H1 (cell line): Measurements from ENCODE around the gene PPIB.

Experiments used
- NRF1 ChIP-seq: IDR thresholded peaks from 2 replicates; pipeline ENCODE4 v1.6.1; 2011; ENCODE audit warnings: mild to moderate bottlenecking, low read depth, low read length, improper control_type of control experiment
- RAD21 ChIP-seq, 2 experiments: IDR thresholded peaks in 1 of 2; conservative IDR thresholded peaks in 1 of 2; 2 replicates each; pipeline ENCODE4 v1.6.1; 2011; ENCODE audit warnings: low read depth in 2 of 2, low read length in 2 of 2, improper control_type of control experiment in 1 of 2, inconsistent platforms in 1 of 2, mild to moderate bottlenecking in 1 of 2, moderate library complexity in 1 of 2
- RFX5 ChIP-seq: IDR thresholded peaks from 2 replicates; pipeline ENCODE4 v1.6.1; 2011; ENCODE audit warnings: low read depth, low read length, improper control_type of control experiment, borderline replicate concordance
- TF ChIP-seq, protein P1 (sequence below): IDR thresholded peaks from 2 replicates; pipeline ENCODE4 v1.6.1; 2011; ENCODE audit warnings: low read length, improper control_type of control experiment
- TF ChIP-seq, protein P2 (sequence below): IDR thresholded peaks from 2 replicates; pipeline ENCODE4 v1.6.1; 2012; ENCODE audit warnings: inconsistent platforms

GRCh38 chr15:64125978-64126377 is 36.8 kb downstream of the PPIB start:
- TF ChIP-seq, protein P1, sequence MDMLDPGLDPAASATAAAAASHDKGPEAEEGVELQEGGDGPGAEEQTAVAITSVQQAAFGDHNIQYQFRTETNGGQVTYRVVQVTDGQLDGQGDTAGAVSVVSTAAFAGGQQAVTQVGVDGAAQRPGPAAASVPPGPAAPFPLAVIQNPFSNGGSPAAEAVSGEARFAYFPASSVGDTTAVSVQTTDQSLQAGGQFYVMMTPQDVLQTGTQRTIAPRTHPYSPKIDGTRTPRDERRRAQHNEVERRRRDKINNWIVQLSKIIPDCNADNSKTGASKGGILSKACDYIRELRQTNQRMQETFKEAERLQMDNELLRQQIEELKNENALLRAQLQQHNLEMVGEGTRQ = no peak
- TF ChIP-seq RFX5 (no peak), NRF1 (no peak), RAD21 (IDR thresholded peaks at IDR 0.05 in 1 of 2, conservative IDR thresholded peaks at IDR 0.05 in 1 of 2; ENCODE audit: low read depth in 2 of 2, low read length in 2 of 2) (no peak)
- TF ChIP-seq, protein P2, sequence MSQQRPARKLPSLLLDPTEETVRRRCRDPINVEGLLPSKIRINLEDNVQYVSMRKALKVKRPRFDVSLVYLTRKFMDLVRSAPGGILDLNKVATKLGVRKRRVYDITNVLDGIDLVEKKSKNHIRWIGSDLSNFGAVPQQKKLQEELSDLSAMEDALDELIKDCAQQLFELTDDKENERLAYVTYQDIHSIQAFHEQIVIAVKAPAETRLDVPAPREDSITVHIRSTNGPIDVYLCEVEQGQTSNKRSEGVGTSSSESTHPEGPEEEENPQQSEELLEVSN = no peak
